ENCODE data around the gene SLC27A1.
"Not testable (repeated sequence)": the region's sequence is repeated elsewhere in the genome, so short reads cannot be mapped to it uniquely, and the experiment has no call there.

DNA sequence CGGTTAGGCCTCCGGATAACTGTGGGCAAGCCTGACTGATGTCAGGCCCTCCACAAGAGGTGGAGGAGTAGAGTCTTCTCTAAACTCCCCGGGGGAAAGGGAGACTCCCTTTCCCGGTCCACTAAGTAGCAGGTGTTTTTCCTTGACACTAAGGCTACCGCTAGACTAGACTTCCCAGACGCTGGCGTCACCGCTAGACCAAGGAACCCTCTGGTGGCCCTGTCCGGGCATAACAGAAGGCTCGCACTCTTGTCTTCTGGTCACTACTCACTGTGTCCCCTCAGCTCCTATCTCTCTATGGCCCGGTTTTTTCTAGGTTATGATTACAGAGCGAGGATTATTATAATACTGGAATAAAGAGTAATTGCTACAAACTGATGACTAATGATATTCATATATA lies 28.7 kb downstream of the SLC27A1 start:
- TF ChIP-seq HCFC1 (IDR thresholded peaks at IDR 0.05; ENCODE audit: low read depth, low read length); ARHGAP35 (IDR thresholded peaks at IDR 0.05; ENCODE audit: partially characterized antibody); MTA3 (IDR thresholded peaks at IDR 0.05; ENCODE audit: borderline replicate concordance): not testable (repeated sequence)
- TF ChIP-seq, protein P1, sequence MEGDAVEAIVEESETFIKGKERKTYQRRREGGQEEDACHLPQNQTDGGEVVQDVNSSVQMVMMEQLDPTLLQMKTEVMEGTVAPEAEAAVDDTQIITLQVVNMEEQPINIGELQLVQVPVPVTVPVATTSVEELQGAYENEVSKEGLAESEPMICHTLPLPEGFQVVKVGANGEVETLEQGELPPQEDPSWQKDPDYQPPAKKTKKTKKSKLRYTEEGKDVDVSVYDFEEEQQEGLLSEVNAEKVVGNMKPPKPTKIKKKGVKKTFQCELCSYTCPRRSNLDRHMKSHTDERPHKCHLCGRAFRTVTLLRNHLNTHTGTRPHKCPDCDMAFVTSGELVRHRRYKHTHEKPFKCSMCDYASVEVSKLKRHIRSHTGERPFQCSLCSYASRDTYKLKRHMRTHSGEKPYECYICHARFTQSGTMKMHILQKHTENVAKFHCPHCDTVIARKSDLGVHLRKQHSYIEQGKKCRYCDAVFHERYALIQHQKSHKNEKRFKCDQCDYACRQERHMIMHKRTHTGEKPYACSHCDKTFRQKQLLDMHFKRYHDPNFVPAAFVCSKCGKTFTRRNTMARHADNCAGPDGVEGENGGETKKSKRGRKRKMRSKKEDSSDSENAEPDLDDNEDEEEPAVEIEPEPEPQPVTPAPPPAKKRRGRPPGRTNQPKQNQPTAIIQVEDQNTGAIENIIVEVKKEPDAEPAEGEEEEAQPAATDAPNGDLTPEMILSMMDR (IDR thresholded peaks at IDR 0.05 in 2 of 3, conservative IDR thresholded peaks at IDR 0.05 in 1 of 3; ENCODE audit: insufficient read depth in 2 of 3, low read depth in 1 of 3, low read length in 3 of 3), result peak; percentile 32 to 56 (median 50); a peak in 5 of 6 replicates
